ENCODE measurements around the gene FAM163B.

FAM163B gene

GRCh38 chr9:133580419-133580738 lies 28.8 kb downstream of the FAM163B start:
- no peak for DNase-seq

GRCh38 chr9:133579601-133580418 lies 29.4 kb downstream of the FAM163B start:
- no peak for DNase-seq

- DNase-seq: no peak
Observed at GRCh38 chr9:133578524-133579441, 30.4 kb downstream of the FAM163B start.

GRCh38 chr9:133577737-133578112 lies 31.5 kb downstream of the FAM163B start:
- DNase-seq: no peak

GRCh38 chr9:133576875-133577736 lies 32.1 kb downstream of the FAM163B start:
- peak; percentile 56 to 72 (median 57) for DNase-seq

- DNase-seq: no peak
Observed at GRCh38 chr9:133576031-133576874, 32.9 kb downstream of the FAM163B start.

- DNase-seq: no peak
Observed at GRCh38 chr9:133575186-133576030, 33.8 kb downstream of the FAM163B start.

GRCh38 chr9:133574771-133575170 lies 34.4 kb downstream of the FAM163B start:
- DNase-seq: no peak

- DNase-seq: no peak
Observed at GRCh38 chr9:133573791-133574515, 35.2 kb downstream of the FAM163B start.

GRCh38 chr9:133572821-133573361 lies 36.3 kb downstream of the FAM163B start:
- DNase-seq: peak in 2 of 3 donors; percentile 15 to 27

GRCh38 chr9:133571896-133572595 lies 37.1 kb downstream of the FAM163B start:
- DNase-seq: no peak

GRCh38 chr9:133571391-133571890 lies 37.7 kb downstream of the FAM163B start:
- DNase-seq: no peak

- no peak for DNase-seq
Observed at GRCh38 chr9:133570691-133571080, 38.5 kb downstream of the FAM163B start.

- DNase-seq: no peak
Observed at GRCh38 chr9:133569891-133570690, 39.1 kb downstream of the FAM163B start.

- DNase-seq: no peak
Observed at GRCh38 chr9:133569121-133569785, 39.9 kb downstream of the FAM163B start.

GRCh38 chr9:133568186-133568585 lies 41.0 kb downstream of the FAM163B start:
- no peak for DNase-seq

GRCh38 chr9:133566817-133567216 lies 42.4 kb downstream of the FAM163B start:
- DNase-seq: no peak

- DNase-seq: no peak
Observed at GRCh38 chr9:133566382-133566781, 42.8 kb downstream of the FAM163B start.
